Left lung (tissue), 10 donors: Measurements from ENCODE around the gene LRMDA. TPM values are rescaled to one million over a fixed set of nuclear protein-coding genes. Genes with fewer than 3 reads are reported as not detected.
A peak's percentile ranks its signal among the peaks of the same experiment; 100 is the strongest.

Source experiments
- ATAC-seq: fragments of 200-7000 bp; cut with Tn5 transposase; one replicate; pipeline ENCODE4 v1.9.1; 2020; ENCODE audit warnings: moderate library complexity
- DNase-seq, 4 donors: peaks; one replicate each; pipeline ENCODE4 v3.0.0-alpha.2; 2013 to 2020
- H3K27ac ChIP-seq, 2 donors: fragments of 200-600 bp; sonication (generic) in 1 of 2; one replicate each; pipeline versions ENCODE4 v1.5.0 to v1.8.0; 2020 to 2021
- H3K27me3 ChIP-seq, 2 donors: fragments of 200-600 bp; sonication (generic) in 1 of 2; one replicate each; pipeline versions ENCODE4 v1.5.0 to v1.8.0; 2020 to 2021
- H3K36me3 ChIP-seq, 2 donors: fragments of 200-600 bp; sonication (generic) in 1 of 2; one replicate each; pipeline versions ENCODE4 v1.5.0 to v1.8.0; 2020 to 2021
- H3K4me1 ChIP-seq, 2 donors: fragments of 200-600 bp; one replicate each; pipeline ENCODE4 v1.8.0; 2021
- H3K4me3 ChIP-seq, 2 donors: fragments of 200-600 bp; sonication (generic) in 1 of 2; one replicate each; pipeline versions ENCODE4 v1.5.0 to v1.8.0; 2020 to 2021; ENCODE audit warnings: mild to moderate bottlenecking in 1 of 2
- H3K9me3 ChIP-seq, 2 donors: fragments of 200-600 bp; sonication (generic) in 1 of 2; one replicate each; pipeline versions ENCODE4 v1.5.0 to v1.8.0; 2020 to 2021
- intact Hi-C, 2 donors: fragments of 100-400 bp; cut with DNase I; formaldehyde crosslinking; loops; one replicate each; pipeline versions ENCODE4 v1.11.2 to v1.14.2; 2022
- polyA plus RNA-seq, 6 donors: library from polyadenylated mRNA; unstranded; fragments of 120-200 nt; gene quantifications; one replicate each; pipeline ENCODE4 v1.2.1, GENCODE V29; 2013; ENCODE audit not compliant: insufficient read length in 6 of 6
- total RNA-seq, 2 donors: library from RNA; stranded (reverse); fragmentation: NEBNext Ultra II Directional; extraction: Animal tissue kit (Norgen Biotek cat#: 25700); gene quantifications; one replicate each; pipeline ENCODE4 v1.2.1, GENCODE V29; 2021
- TF ChIP-seq, protein P1 (sequence below), 2 donors: fragments of 200-600 bp; sonication (generic) in 1 of 2; IDR thresholded peaks; one replicate each; pipeline versions ENCODE4 v1.5.0 to v1.8.0; 2021; ENCODE audit warnings: antibody characterized with exemption in 2 of 2
- donor health status: DM: no; HTN: yes; CAD: no.
- donor health status: DM: no; HTN: no; CAD: no.

Gene LRMDA
- total and polyA plus RNA-seq, 8 donors = 13.9 to 23.6 (median 18.7) TPM

DNA sequence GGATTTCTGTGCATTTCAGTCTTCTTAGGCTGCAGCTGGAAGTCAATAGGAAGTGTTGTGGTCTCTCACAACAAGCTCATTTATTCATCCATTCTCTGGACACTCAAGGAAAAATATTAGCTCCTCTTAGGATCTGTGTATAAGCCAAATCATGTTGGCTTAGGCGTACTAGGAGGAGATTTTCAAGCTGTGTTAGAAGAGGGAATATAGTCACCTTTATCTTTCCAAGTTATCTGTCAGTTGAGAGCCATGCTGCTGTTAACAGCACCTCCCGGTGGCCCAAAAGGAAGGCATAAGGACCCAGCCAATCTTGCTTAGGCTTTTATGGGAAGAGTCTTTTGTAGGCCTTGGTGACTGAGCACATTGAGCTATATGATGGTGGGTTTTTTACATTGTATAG, 220.0 kb downstream of the LRMDA start:
- peaks cover 12 to 41% of the 10 kb centered on the region in 2 donors for H3K4me1 ChIP-seq
- no peak overlapping the region for H3K27ac ChIP-seq
- H3K4me3 ChIP-seq = no peak overlapping the region
- TF ChIP-seq, protein P1, sequence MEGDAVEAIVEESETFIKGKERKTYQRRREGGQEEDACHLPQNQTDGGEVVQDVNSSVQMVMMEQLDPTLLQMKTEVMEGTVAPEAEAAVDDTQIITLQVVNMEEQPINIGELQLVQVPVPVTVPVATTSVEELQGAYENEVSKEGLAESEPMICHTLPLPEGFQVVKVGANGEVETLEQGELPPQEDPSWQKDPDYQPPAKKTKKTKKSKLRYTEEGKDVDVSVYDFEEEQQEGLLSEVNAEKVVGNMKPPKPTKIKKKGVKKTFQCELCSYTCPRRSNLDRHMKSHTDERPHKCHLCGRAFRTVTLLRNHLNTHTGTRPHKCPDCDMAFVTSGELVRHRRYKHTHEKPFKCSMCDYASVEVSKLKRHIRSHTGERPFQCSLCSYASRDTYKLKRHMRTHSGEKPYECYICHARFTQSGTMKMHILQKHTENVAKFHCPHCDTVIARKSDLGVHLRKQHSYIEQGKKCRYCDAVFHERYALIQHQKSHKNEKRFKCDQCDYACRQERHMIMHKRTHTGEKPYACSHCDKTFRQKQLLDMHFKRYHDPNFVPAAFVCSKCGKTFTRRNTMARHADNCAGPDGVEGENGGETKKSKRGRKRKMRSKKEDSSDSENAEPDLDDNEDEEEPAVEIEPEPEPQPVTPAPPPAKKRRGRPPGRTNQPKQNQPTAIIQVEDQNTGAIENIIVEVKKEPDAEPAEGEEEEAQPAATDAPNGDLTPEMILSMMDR (IDR thresholded peaks at IDR 0.05) = peak in 1 of 2 donors; percentile 13
- no peaks in the 10 kb centered on the region for H3K36me3 ChIP-seq
- H3K27me3 ChIP-seq = no peaks in the 10 kb centered on the region
- DNase-seq (no peak), ATAC-seq (peak; percentile 35)
- H3K9me3 ChIP-seq = no peaks in the 10 kb centered on the region
- intact Hi-C loops = no loop called here

DNA sequence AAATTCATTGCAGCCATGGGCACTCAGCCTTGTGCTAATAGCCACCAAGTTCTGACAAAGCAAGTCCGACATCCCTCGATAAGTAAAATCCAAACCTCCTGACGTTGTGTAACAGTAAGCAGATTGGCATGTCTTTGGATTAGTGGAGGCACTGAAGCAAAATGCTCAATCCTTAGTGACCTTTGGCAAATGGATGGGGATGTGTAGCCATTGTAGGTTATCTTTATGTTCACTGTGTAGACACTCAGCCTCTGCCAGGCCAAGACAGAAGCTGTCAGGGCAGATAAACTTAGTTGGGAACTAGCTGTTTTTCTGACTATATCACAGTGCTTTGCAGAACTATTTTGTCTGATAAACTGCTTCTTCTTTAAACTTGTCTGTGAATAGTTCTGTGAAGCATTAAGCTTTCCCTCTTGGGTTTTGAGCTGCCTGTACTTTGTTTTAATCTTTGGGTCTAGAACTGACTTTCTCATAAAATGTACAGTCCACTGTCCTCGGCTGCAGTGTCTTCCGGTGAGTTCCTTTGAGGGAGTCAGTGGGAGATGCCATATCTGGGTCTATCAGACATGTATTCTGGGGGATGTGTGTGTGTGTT, 220.8 kb downstream of the LRMDA start:
- Histone ChIP-seq H3K27ac (no peak overlapping the region), H3K4me1 (peaks cover 12 to 42% of the 10 kb centered on the region in 2 donors), H3K9me3 (no peaks in the 10 kb centered on the region), H3K27me3 (no peaks in the 10 kb centered on the region), H3K4me3 (no peak overlapping the region), H3K36me3 (no peaks in the 10 kb centered on the region)
- DNase-seq (no peak), ATAC-seq (no peak)
- intact Hi-C loops = no loop called here
- TF ChIP-seq, protein P1 (IDR thresholded peaks at IDR 0.05) = no peak

DNA sequence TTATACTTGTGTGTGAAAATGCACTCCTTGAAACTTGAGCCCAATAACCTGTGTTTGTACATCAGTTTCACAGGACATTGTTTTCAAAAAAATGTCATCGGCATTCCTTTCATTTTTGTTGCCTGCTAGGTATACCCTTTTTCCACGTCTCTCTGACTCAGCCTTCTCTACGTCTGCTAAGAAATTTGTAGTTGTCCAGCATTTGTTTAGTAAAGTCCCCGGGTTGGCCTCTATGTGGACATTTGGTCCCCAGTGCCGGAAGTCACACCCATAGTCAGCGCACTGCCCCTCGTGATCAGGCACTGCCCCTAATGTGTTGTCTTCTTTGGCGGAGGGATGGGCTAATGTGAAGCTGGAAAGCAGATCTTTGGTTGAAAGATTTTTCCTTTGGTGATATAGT, 222.3 kb downstream of the LRMDA start:
- intact Hi-C loops = no loop called here

DNA sequence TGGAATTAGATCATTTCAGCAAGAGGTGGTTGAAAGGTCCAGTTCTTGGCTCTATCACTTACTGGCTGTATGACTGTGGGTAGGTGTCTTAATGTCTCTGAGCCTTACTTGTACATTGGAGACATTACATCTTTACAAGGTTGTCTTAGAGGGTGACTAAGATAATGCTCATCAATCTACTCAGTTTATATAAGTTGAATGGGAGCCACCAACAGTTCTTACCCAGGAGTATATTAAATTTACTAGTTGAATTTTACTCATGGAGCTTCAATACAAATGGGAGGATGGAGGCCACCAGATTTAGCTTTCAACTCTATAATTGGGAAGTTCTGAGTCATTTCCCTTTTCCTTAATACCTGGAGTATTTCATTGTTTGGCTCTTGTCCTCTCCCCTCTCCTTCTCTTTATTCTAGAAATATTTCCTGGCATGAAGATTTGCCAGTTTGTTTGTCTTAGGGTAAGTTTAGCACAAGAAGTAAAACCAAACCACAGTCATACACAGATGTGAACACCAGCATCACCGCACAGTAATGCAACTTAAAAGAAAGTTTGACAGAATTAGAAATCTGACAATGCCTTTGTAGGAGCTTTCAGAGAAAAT, 222.8 kb downstream of the LRMDA start:
- TF ChIP-seq, protein P1 (IDR thresholded peaks at IDR 0.05) = no peak
- H3K4me3 ChIP-seq = no peak overlapping the region
- H3K27me3 ChIP-seq = no peaks in the 10 kb centered on the region
- ATAC-seq = no peak
- intact Hi-C loops = no loop called here
- DNase-seq = no peak
- no peaks in the 10 kb centered on the region for H3K9me3 ChIP-seq
- no peak overlapping the region for H3K27ac ChIP-seq
- no peaks in the 10 kb centered on the region for H3K36me3 ChIP-seq
- H3K4me1 ChIP-seq = peaks cover 12 to 36% of the 10 kb centered on the region in 2 donors

More for the DNA sequence above, 222.3 kb downstream of the LRMDA start:
- TF ChIP-seq, protein P1 (IDR thresholded peaks at IDR 0.05) = no peak
- no peaks in the 10 kb centered on the region for H3K9me3 ChIP-seq
- DNase-seq (no peak), ATAC-seq (no peak)
- H3K27ac ChIP-seq = no peak overlapping the region
- H3K4me3 ChIP-seq = no peak overlapping the region
- no peaks in the 10 kb centered on the region for H3K27me3 ChIP-seq
- peaks cover 12 to 36% of the 10 kb centered on the region in 2 donors for H3K4me1 ChIP-seq
- no peaks in the 10 kb centered on the region for H3K36me3 ChIP-seq

DNA sequence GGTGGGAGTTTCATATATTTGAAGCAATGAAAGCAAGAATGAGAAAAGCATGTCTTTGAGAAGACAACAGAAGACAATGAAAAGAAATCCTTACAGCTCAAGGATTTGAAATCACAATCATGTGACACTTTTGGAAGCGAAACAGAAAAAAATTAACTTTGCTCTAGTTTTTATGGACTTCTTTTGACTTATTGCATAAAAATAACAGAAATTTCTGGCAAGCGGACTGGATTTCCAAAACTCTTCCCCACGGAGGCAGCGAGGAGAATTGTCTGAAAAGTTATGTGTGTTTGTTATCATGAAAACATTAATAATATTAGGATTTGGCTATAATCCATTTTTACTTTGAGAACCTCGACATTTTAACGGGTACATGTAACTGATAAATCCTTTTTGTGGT, 223.3 kb downstream of the LRMDA start:
- no peaks in the 10 kb centered on the region for H3K36me3 ChIP-seq
- H3K9me3 ChIP-seq = no peaks in the 10 kb centered on the region
- peaks cover 12 to 36% of the 10 kb centered on the region in 2 donors for H3K4me1 ChIP-seq
- no peak for ATAC-seq
- intact Hi-C loops = no loop called here
- H3K4me3 ChIP-seq = no peak overlapping the region
- peak in 1 of 4 donors; percentile 59 for DNase-seq
- no peaks in the 10 kb centered on the region for H3K27me3 ChIP-seq
- TF ChIP-seq, protein P1 (IDR thresholded peaks at IDR 0.05) = no peak
- no peak overlapping the region for H3K27ac ChIP-seq
